SK-N-SH (cell line): ENCODE results near the gene GLIS1. TPM values are rescaled to one million over a fixed set of nuclear protein-coding genes. Genes with fewer than 3 reads are reported as not detected.

Experiments
- CTCF ChIA-PET: fragments of 300-600, 350-600 bp; formaldehyde crosslinking; extraction: SDS; loops from one replicate; lab custom pipeline; 2021; lab: Yijun Ruan, JAX
- POLR2A ChIA-PET: fragments of 350-600 bp; sonication (Branson Sonifier 250); formaldehyde crosslinking; extraction: SDS; loops from one replicate; lab custom pipeline; 2020; ENCODE audit warnings: antibody characterized with exemption, inconsistent platforms; lab: Yijun Ruan, JAX
- DNase-seq: peaks from one replicate; pipeline ENCODE4 v3.0.0; 2012
- H2AFZ ChIP-seq: fragments of 200-600 bp; sonication (generic); 2 replicates; pipeline ENCODE4 v1.8.1; 2016; ENCODE audit warnings: antibody characterized with exemption, mild to moderate bottlenecking, low read depth
- H3F3A ChIP-seq: fragments of 200-600 bp; sonication (generic); replicated peaks from 2 replicates; pipeline ENCODE3; 2016; ENCODE audit warnings: antibody characterized with exemption, mild to moderate bottlenecking; ENCODE audit not compliant: insufficient read depth
- H3K27ac ChIP-seq, 2 experiments: fragments of 200-500 bp in 1 of 2; fragments of 200-600 bp in 1 of 2; sonication (Bioruptor generic) in 1 of 2; sonication (generic), shearing (Covaris generic) in 1 of 2; 2 replicates each; pipeline versions ENCODE4 v1.5.1 to v1.6.1; 2014 to 2016; ENCODE audit warnings: low read depth in 2 of 2, inconsistent platforms in 1 of 2, low read length in 1 of 2, mild to moderate bottlenecking in 1 of 2, mixed read lengths in 1 of 2
- H3K27me3 ChIP-seq: fragments of 200-600 bp; sonication (generic), shearing (Covaris generic); 2 replicates; pipeline ENCODE4 v1.6.1; 2016; ENCODE audit warnings: mixed run types; ENCODE audit not compliant: insufficient read depth
- H3K36me3 ChIP-seq, 2 experiments: fragments of 200-500 bp in 1 of 2; fragments of 200-600 bp in 1 of 2; sonication (Bioruptor generic) in 1 of 2; sonication (generic) in 1 of 2; replicated peaks in 1 of 2; 2 replicates each; pipeline versions ENCODE3 to v1.5.1; 2014 to 2016; ENCODE audit warnings: low read length in 1 of 2, mild to moderate bottlenecking in 1 of 2; ENCODE audit not compliant: insufficient read depth in 2 of 2, control insufficient read depth in 1 of 2
- H3K4me1 ChIP-seq, 2 experiments: fragments of 200-500 bp in 1 of 2; fragments of 200-600 bp in 1 of 2; sonication (Bioruptor generic) in 1 of 2; sonication (generic), shearing (Covaris generic) in 1 of 2; 2 replicates each; pipeline versions ENCODE4 v1.5.1 to v1.6.1; 2014 to 2016; ENCODE audit warnings: low read depth in 1 of 2, low read length in 1 of 2, mixed run types in 1 of 2; ENCODE audit not compliant: insufficient read depth in 2 of 2, control insufficient read depth in 1 of 2
- H3K4me2 ChIP-seq: fragments of 200-600 bp; sonication (generic), shearing (Covaris generic); 2 replicates; pipeline ENCODE4 v1.6.1; 2017; ENCODE audit warnings: mixed run types
- H3K4me3 ChIP-seq, 2 experiments: fragments of 200-500 bp in 1 of 2; fragments of 200-600 bp in 1 of 2; sonication (Bioruptor generic) in 1 of 2; sonication (generic), shearing (Covaris generic) in 1 of 2; 2 replicates each; pipeline versions ENCODE4 v1.5.1 to v1.8.1; 2014 to 2016; ENCODE audit warnings: low read depth in 2 of 2, inconsistent platforms in 1 of 2, low read length in 1 of 2, mild to moderate bottlenecking in 1 of 2, mixed read lengths in 1 of 2, moderate library complexity in 1 of 2
- H3K79me2 ChIP-seq: fragments of 200-600 bp; sonication (generic); 2 replicates; pipeline ENCODE4 v1.8.1; 2017; ENCODE audit warnings: mild to moderate bottlenecking; ENCODE audit not compliant: insufficient read depth
- H3K9ac ChIP-seq: fragments of 200-600 bp; sonication (generic); 2 replicates; pipeline ENCODE4 v1.6.1; 2017; ENCODE audit warnings: mixed run types
- H3K9me2 ChIP-seq: fragments of 200-600 bp; sonication (generic); 2 replicates; pipeline ENCODE4 v1.6.1; 2017; ENCODE audit warnings: mixed run types
- H3K9me3 ChIP-seq: fragments of 200-600 bp; sonication (generic); 2 replicates; pipeline ENCODE4 v1.6.1; 2017; ENCODE audit warnings: mixed run types, mild to moderate bottlenecking, moderate library complexity
- H4K20me1 ChIP-seq: fragments of 200-600 bp; sonication (generic); 2 replicates; pipeline ENCODE4 v1.6.1; 2017; ENCODE audit warnings: mild to moderate bottlenecking, mixed run types; ENCODE audit not compliant: insufficient read depth
- CHD2 ChIP-seq: fragments of 150-350 bp; IDR thresholded peaks from 2 replicates; pipeline ENCODE4 v1.6.1; 2018; ENCODE audit warnings: low read length; ENCODE audit not compliant: partially characterized antibody
- CTCF ChIP-seq: fragments of 200-600 bp; sonication (generic); IDR thresholded peaks from 2 replicates; pipeline ENCODE4 v1.6.1; 2017; ENCODE audit warnings: antibody characterized with exemption, mild to moderate bottlenecking, moderate library complexity
- EZH2phosphoT487 ChIP-seq: fragments of 200-600 bp; sonication (generic); IDR thresholded peaks from 2 replicates; pipeline ENCODE4 v1.6.1; 2017; ENCODE audit warnings: low read depth, mixed run types, mild to moderate bottlenecking, antibody characterized with exemption, moderate library complexity, borderline replicate concordance
- FOXM1 ChIP-seq: IDR thresholded peaks from 2 replicates; pipeline ENCODE4 v1.4.0; 2012; ENCODE audit warnings: low read depth, mild to moderate bottlenecking
- GATA2 ChIP-seq: sonication (generic); formaldehyde crosslinking; IDR thresholded peaks from 2 replicates; pipeline ENCODE4 v1.5.0; 2020; ENCODE audit warnings: mild to moderate bottlenecking, missing genetic modification reagents
- IRF3 ChIP-seq: fragments of 150-350 bp; IDR thresholded peaks from 2 replicates; pipeline ENCODE4 v1.6.1; 2016; ENCODE audit warnings: mild to moderate bottlenecking, low read depth, low read length
- JUND ChIP-seq: IDR thresholded peaks from 2 replicates; pipeline ENCODE4 v1.4.0; 2012
- MAX ChIP-seq: IDR thresholded peaks from 2 replicates; pipeline ENCODE4 v1.4.0; 2012; ENCODE audit warnings: low read depth
- MEF2A ChIP-seq: IDR thresholded peaks from 2 replicates; pipeline ENCODE4 v1.4.0; 2012; ENCODE audit warnings: low read depth, borderline replicate concordance
- MXI1 ChIP-seq: IDR thresholded peaks from 2 replicates; pipeline ENCODE4 v1.6.1; 2012; ENCODE audit warnings: mild to moderate bottlenecking, low read depth, low read length, improper control_type of control experiment
- NRF1 ChIP-seq: IDR thresholded peaks from 2 replicates; pipeline ENCODE4 v1.6.1; 2012; ENCODE audit warnings: low read depth, mild to moderate bottlenecking, low read length
- PBX3 ChIP-seq: IDR thresholded peaks from 2 replicates; pipeline ENCODE4; 2012
- RFX5 ChIP-seq: IDR thresholded peaks from 2 replicates; pipeline ENCODE4 v1.6.1; 2012; ENCODE audit warnings: mild to moderate bottlenecking, improper control_type of control experiment, low read length
- RXRA ChIP-seq: IDR thresholded peaks from 2 replicates; pipeline ENCODE4 v1.4.0; 2012; ENCODE audit warnings: low read depth, mild to moderate bottlenecking, borderline replicate concordance
- SMC3 ChIP-seq: IDR thresholded peaks from 2 replicates; pipeline ENCODE4 v1.6.1; 2012; ENCODE audit warnings: low read depth, low read length, improper control_type of control experiment
- TEAD4 ChIP-seq: IDR thresholded peaks from 2 replicates; pipeline ENCODE4 v1.4.0; 2012; ENCODE audit warnings: mild to moderate bottlenecking, borderline replicate concordance; ENCODE audit not compliant: insufficient read depth
- USF1 ChIP-seq: IDR thresholded peaks from 2 replicates; pipeline ENCODE4 v1.4.0; 2012; ENCODE audit warnings: low read depth, borderline replicate concordance
- YY1 ChIP-seq: IDR thresholded peaks from 2 replicates; pipeline ENCODE4 v1.4.0; 2012; ENCODE audit warnings: low read depth, mild to moderate bottlenecking
- ZBTB33 ChIP-seq: IDR thresholded peaks from 2 replicates; pipeline ENCODE4 v1.4.0; 2012; ENCODE audit warnings: low read depth, borderline replicate concordance
- WGBS: methylation state at CpG from one replicate; pipeline ENCODE4 v1.1.6; 2017; ENCODE audit warnings: low lambda C conversion rate; 5-methylcytosine and 5-hydroxymethylcytosine counted together
- polyA plus RNA-seq, 3 experiments: library from polyadenylated mRNA; depleted of rRNA; stranded (reverse); fragments of >200 nt; gene quantifications; 2 replicates each; pipeline ENCODE4 v1.2.3, GENCODE V29; 2012

The GLIS1 gene
- polyA plus RNA-seq, 1 of the 3 experiments (the other 2 are of a cell fraction) = 0.13 TPM

GRCh38 chr1:53567851-53568250 lies 171.1 kb downstream of the GLIS1 start:
- Histone ChIP-seq H3K9me3 (no peaks in the 10 kb centered on the region), H3K4me3 (no peak overlapping the region), H2AFZ (no peak overlapping the region), H3K9ac (no peak overlapping the region), H3K79me2 (no peaks in the 10 kb centered on the region), H3K4me2 (no peak overlapping the region), H4K20me1 (no peaks in the 10 kb centered on the region), H3K9me2 (no peaks in the 10 kb centered on the region), H3K36me3 (no peaks in the 10 kb centered on the region), H3K4me1 (peaks cover 8 to 10% of the 10 kb centered on the region in 2 experiments; a peak in 2 of 4 replicates), H3K27ac (no peak overlapping the region), H3F3A (peaks cover 4% of the 10 kb centered on the region), H3K27me3 (no peaks in the 10 kb centered on the region)
- POLR2A ChIA-PET = no interaction called here
- WGBS = 42% methylated on average over 1 of the region's 3 CpGs
- CTCF ChIA-PET = interaction anchor here (0.9 to 1.4 kb wide), 3 partner anchors 14 to 23 kb away, joined by 3 to 4 read pairs (median 3); no protein-coding TSS in a partner anchor
- no peak for DNase-seq
- TF ChIP-seq SMC3 (no peak), IRF3 (no peak), MAX (no peak), ZBTB33 (no peak)

GRCh38 chr1:53567450-53567849 lies 171.5 kb downstream of the GLIS1 start:
- Histone ChIP-seq H4K20me1 (no peaks in the 10 kb centered on the region), H3K9ac (no peak overlapping the region), H3K27ac (no peak overlapping the region), H3K27me3 (no peaks in the 10 kb centered on the region), H2AFZ (no peak overlapping the region), H3K36me3 (no peaks in the 10 kb centered on the region), H3F3A (peaks cover 4% of the 10 kb centered on the region), H3K4me2 (no peak overlapping the region), H3K9me3 (no peaks in the 10 kb centered on the region), H3K4me1 (peaks cover 5 to 6% of the 10 kb centered on the region in 2 experiments; a peak in 2 of 4 replicates), H3K4me3 (no peak overlapping the region), H3K79me2 (no peaks in the 10 kb centered on the region), H3K9me2 (no peaks in the 10 kb centered on the region)
- DNase-seq = no peak
- 46% methylated on average over 3 of the region's 3 CpGs for WGBS
- ChIA-PET POLR2A (no interaction called here), CTCF (interaction anchor here (1.4 kb wide), 1 partner anchor 15 kb away, joined by 4 read pairs; no protein-coding TSS in a partner anchor)
- TF ChIP-seq CTCF = no peak
- TF ChIP-seq CHD2 = no peak
- TF ChIP-seq YY1 = no peak
- no peak for TF ChIP-seq JUND
- no peak for TF ChIP-seq MEF2A
- no peak for TF ChIP-seq SMC3
- no peak for TF ChIP-seq USF1
- no peak for TF ChIP-seq TEAD4
- no peak for TF ChIP-seq MXI1
- no peak for TF ChIP-seq RXRA
- no peak for TF ChIP-seq PBX3
- TF ChIP-seq EZH2phosphoT487 = no peak
- no peak for TF ChIP-seq GATA2 (CRISPR knock-in tag)
- TF ChIP-seq RFX5 = no peak
- TF ChIP-seq NRF1 = no peak
- TF ChIP-seq IRF3 = no peak
- TF ChIP-seq FOXM1 = no peak
